DOHH2 (cell line): ENCODE data around the gene GINS2.

Source experiments
- EZH2phosphoT487 ChIP-seq: fragments of 200-600 bp; sonication (generic); IDR thresholded peaks from 2 replicates; pipeline ENCODE4 v1.6.1; 2017; ENCODE audit warnings: borderline replicate concordance, mild to moderate bottlenecking, antibody characterized with exemption, low read length, moderate library complexity, mixed read lengths
- TF ChIP-seq, protein P1 (sequence below): fragments of 200-600 bp; sonication (generic); IDR thresholded peaks from one replicate; pipeline ENCODE4 v1.5.1; 2014; ENCODE audit warnings: antibody characterized with exemption, mild to moderate bottlenecking, low read depth, low read length; ENCODE audit not compliant: poor library complexity, severe bottlenecking

DNA sequence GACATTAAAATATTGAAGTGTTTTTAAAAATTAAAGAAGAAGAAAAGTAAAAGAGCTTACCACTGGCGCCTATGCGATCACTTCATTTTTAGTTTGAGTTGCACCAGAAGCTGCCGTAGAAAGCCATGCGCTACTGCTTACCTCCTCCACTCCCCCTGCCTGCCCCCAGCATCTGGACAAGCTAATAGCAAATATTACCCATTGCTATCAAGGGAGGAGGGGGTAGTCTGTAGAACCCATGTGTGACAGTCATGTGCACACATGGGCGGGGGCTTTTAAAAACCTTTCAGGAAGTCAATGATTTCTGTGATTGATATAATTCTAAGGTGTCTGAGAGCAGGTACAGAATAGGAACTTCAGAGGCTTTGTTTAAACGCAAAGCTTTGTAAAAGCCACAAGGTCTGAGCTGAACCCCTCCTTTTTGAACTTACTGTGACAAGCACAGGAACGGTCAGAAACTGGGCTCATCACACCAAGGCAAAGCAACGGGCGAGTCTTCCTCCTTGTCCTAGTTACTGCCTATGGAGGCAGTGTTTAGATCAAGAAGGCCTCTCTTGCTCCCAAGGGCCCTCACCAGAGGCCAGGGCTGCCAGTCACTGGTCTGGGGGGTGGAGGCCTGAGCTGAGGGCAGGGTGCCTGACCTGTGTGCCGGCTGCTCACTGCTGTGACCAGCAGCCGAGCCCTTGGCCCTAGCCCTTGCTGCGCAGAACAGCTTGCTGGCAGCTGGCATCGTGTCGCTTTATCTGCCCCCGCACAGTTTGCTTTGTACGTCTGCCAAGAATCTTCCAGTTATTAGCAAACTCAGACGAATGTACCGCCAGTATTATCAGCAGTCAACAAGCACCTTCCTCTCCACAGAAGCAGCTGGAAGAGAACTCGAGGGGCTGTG, 15.0 kb downstream of the GINS2 start:
- TF ChIP-seq, protein P1, sequence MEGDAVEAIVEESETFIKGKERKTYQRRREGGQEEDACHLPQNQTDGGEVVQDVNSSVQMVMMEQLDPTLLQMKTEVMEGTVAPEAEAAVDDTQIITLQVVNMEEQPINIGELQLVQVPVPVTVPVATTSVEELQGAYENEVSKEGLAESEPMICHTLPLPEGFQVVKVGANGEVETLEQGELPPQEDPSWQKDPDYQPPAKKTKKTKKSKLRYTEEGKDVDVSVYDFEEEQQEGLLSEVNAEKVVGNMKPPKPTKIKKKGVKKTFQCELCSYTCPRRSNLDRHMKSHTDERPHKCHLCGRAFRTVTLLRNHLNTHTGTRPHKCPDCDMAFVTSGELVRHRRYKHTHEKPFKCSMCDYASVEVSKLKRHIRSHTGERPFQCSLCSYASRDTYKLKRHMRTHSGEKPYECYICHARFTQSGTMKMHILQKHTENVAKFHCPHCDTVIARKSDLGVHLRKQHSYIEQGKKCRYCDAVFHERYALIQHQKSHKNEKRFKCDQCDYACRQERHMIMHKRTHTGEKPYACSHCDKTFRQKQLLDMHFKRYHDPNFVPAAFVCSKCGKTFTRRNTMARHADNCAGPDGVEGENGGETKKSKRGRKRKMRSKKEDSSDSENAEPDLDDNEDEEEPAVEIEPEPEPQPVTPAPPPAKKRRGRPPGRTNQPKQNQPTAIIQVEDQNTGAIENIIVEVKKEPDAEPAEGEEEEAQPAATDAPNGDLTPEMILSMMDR, result no peak
- no peak for TF ChIP-seq EZH2phosphoT487
